HFF-Myc (cell line): ENCODE data around the gene CNFN.
"Not testable (repeated sequence)": the region's sequence is repeated elsewhere in the genome, so short reads cannot be mapped to it uniquely, and the experiment has no call there.

Source experiments
- DNase-seq: peaks from one replicate; pipeline ENCODE4 v3.0.0-alpha.2; 2011; ENCODE audit warnings: low read depth; ENCODE audit errors: extremely low read depth
- H3K4me3 ChIP-seq: replicated peaks from 2 replicates; pipeline ENCODE4 v1.5.1; 2011; ENCODE audit warnings: low read depth, mild to moderate bottlenecking, control low read depth, low read length
- TF ChIP-seq, protein P1 (sequence below): IDR thresholded peaks from 2 replicates; pipeline ENCODE4 v1.5.1; 2012; ENCODE audit warnings: mild to moderate bottlenecking, low read depth, low read length, control low read depth; ENCODE audit errors: missing control alignments

Gene CNFN

DNA sequence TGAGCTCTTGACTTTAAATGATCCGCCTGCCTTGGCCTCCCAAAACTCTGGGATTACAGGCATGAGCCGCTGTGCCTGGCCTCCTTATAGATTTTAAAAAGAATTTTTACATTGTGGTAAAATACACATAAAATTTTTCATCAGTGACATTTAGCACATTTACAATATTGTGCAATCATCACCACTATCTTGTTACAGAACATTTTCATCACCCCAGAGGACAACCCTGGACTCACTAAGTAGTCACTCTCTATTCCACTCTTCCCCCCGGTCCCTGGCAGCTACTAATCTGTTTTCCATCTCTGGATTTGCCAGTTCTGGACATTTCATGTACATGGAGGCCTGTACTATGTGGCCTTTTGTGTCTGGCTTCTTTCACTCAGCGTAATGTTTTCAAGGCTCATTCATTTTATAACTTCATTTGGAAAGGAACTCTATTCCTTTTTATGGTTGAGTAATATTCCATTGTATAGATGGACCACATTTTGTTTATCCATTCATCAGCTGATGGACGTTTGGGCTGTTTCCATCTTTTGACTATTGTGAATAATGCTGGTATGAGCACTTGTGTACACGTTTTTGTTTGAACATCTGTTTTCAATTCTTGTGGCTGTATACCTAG lies 44.8 kb downstream of the CNFN start:
- TF ChIP-seq, protein P1, sequence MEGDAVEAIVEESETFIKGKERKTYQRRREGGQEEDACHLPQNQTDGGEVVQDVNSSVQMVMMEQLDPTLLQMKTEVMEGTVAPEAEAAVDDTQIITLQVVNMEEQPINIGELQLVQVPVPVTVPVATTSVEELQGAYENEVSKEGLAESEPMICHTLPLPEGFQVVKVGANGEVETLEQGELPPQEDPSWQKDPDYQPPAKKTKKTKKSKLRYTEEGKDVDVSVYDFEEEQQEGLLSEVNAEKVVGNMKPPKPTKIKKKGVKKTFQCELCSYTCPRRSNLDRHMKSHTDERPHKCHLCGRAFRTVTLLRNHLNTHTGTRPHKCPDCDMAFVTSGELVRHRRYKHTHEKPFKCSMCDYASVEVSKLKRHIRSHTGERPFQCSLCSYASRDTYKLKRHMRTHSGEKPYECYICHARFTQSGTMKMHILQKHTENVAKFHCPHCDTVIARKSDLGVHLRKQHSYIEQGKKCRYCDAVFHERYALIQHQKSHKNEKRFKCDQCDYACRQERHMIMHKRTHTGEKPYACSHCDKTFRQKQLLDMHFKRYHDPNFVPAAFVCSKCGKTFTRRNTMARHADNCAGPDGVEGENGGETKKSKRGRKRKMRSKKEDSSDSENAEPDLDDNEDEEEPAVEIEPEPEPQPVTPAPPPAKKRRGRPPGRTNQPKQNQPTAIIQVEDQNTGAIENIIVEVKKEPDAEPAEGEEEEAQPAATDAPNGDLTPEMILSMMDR = no peak
- no peak for DNase-seq
- H3K4me3 ChIP-seq = no peak overlapping the region

DNA sequence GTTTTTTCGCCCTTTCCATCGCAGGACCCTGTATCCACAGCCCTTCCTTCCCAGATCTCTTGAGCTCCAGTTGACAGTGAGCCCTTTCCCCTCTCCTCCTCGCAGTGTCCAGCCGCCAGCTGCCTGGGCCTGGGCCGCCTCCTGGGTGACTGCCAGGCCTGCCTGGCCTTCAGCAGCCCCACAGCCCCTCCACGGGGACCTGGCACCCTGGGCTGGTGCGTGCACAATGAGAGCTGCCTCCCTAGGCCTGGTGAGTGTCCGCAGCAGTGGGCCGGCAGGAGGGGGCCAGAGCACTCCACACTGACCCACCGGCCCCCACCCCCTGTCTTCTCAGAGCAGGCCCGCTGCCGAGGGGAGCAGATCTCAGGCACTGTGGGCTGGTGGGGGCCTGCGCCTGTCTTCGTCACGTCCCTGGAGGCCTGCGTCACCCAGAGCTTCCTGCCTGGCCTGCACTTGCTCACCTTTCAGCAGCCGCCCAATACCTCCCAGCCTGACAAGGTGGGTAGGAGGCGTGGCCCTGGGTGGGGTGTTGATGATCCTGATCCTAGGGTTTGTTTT lies 45.7 kb downstream of the CNFN start:
- no peak overlapping the region for H3K4me3 ChIP-seq
- no peak for DNase-seq
- TF ChIP-seq, protein P1 = no peak

DNA sequence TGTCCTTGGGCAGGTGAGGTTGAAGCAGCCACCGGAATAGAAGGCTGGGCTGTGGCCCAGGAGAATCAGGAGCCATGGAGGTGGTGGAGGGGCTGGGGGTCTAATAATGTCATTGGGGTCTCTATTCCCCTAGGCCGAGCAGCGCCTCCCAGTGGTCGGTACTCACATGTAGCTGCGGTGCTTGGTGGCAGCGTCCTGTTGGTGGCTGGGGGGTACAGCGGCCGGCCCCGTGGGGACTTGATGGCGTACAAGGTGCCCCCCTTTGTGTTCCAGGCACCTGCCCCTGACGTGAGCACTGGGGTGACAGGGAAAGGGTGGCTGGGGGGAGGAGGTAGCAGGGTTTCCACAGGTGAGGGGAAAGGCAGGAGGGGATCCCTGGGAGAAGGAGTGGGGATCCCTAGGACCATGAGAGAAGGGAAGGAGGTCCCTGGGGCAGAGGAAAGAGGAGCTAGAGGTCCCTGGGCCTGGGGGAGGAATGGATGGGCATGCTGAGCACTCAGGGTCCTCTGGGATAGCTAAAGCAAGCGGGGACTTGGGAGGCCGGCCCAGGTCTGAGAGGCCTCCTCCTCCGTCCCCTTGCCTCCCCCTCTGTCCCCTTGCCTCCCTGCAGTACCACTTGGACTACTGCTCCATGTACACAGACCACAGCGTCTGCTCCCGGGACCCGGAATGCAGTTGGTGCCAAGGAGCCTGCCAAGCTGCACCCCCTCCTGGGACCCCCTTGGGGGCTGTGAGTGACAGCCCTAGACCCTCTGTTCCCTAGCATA lies 46.6 kb downstream of the CNFN start:
- H3K4me3 ChIP-seq = no peak overlapping the region
- DNase-seq = no peak
- TF ChIP-seq, protein P1 = peak; percentile 30

DNA sequence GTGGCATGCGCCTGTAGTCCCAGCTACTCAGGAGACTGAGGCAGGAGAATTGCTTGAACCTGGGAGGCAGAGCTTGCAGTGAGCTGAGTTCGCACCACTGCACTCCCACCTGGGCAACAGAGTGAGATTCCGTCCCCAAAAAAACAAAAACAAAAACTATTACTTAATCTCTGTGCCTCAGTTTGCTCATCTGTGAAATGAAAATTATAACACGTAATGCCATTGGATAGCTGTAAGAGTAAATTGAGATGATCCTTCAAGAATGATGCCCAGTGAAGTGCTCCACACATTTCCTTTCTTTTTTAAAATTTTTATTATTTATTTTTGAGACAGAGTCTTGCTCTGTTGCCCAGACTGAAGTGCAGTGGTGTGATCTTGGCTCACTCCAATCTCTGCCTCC lies 50.2 kb downstream of the CNFN start:
- not testable (repeated sequence) for DNase-seq, H3K4me3 ChIP-seq

DNA sequence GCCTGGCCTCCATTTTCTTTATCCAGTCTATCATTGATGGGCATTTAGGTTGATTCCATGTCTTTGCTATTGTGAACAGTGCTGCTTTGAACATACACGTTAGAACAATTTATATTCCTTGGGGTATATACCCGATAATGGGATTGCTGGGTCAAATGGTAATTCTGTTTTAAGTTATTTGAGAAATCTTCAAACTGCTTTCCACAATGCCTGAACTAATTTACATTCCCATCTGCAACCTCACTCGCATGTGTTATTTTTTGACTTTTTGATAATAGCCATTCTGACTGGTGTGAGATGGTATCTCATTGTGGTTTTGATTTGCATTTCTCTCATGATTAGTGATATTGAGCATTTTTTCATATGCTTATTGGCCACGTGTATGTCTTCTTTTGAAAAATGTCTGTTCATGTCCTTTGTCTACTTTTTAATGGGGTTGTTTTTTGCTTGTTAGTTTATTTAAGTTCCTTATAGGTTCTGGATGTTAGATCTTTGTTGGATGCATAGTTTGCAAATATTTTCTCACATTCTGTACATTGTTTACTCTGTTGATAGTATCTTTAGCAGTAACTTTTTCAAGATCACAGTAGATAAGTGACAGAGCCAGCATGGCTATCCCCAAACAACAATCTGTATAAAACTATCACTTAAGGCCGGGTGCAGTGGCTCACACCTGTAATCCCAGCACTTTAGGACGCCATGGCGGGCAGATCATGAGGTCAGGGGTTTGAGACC lies 50.8 kb downstream of the CNFN start:
- DNase-seq, H3K4me3 ChIP-seq: not testable (repeated sequence)
